A673 (cell line): ENCODE data around the gene DGKD. TPM values are rescaled to one million over a fixed set of nuclear protein-coding genes. Genes with fewer than 3 reads are reported as not detected.
A peak's percentile ranks its signal among the peaks of the same experiment; 100 is the strongest.

Source experiments
- BruUV-seq: library from RNA; stranded (reverse); fragments of 400-500 nt; replicated peaks from 2 replicates; lab custom pipeline; 2021; lab: Mats Ljungman, UMichigan
- CTCF ChIA-PET: fragments of 300-600 bp; sonication (Branson Sonifier 250); formaldehyde crosslinking; loops from one replicate; lab custom pipeline; 2022; ENCODE audit warnings: antibody characterized with exemption; lab: Charles Lee
- POLR2A ChIA-PET: fragments of 300-600 bp; sonication (Branson Sonifier 250); formaldehyde crosslinking; loops from one replicate; lab custom pipeline; 2022; ENCODE audit warnings: antibody characterized with exemption; ENCODE audit not compliant: low non-redundant PET; lab: Charles Lee
- DNase-seq: peaks from one replicate; pipeline ENCODE4 v3.0.0-alpha.2; 2015; ENCODE audit warnings: low spot score
- H3K27ac ChIP-seq: fragments of 200-600 bp; sonication (generic); 2 replicates; pipeline ENCODE4 v1.5.1; 2016; ENCODE audit warnings: mixed run types, low read depth, mild to moderate bottlenecking, mixed read lengths, antibody characterized with exemption, low read length; ENCODE audit not compliant: poor library complexity, severe bottlenecking
- H3K27me3 ChIP-seq: fragments of 200-600 bp; sonication (generic); replicated peaks from 2 replicates; pipeline ENCODE4 v1.6.1; 2017; ENCODE audit warnings: mixed run types, low read depth, mild to moderate bottlenecking, mixed read lengths, antibody characterized with exemption, low read length; ENCODE audit not compliant: insufficient read depth, poor library complexity
- H3K36me3 ChIP-seq: fragments of 200-600 bp; sonication (generic); 2 replicates; pipeline ENCODE4 v1.6.1; 2016; ENCODE audit warnings: mixed run types, mild to moderate bottlenecking, mixed read lengths, antibody characterized with exemption, low read length; ENCODE audit not compliant: insufficient read depth, poor library complexity, severe bottlenecking
- H3K4me1 ChIP-seq: fragments of 200-600 bp; sonication (generic); 2 replicates; pipeline ENCODE4 v1.6.1; 2017; ENCODE audit warnings: mixed run types, mild to moderate bottlenecking, mixed read lengths, antibody characterized with exemption, low read length; ENCODE audit not compliant: insufficient read depth, poor library complexity, severe bottlenecking
- H3K4me3 ChIP-seq: fragments of 200-600 bp; sonication (generic); 2 replicates; pipeline ENCODE4 v1.5.1; 2016; ENCODE audit warnings: low read depth, mixed run types, mild to moderate bottlenecking, mixed read lengths, low read length; ENCODE audit not compliant: poor library complexity, severe bottlenecking
- H3K9me3 ChIP-seq: fragments of 200-600 bp; sonication (generic); 2 replicates; pipeline ENCODE4 v1.6.1; 2016; ENCODE audit warnings: mixed run types, low read depth, mild to moderate bottlenecking, mixed read lengths, antibody characterized with exemption, low read length; ENCODE audit not compliant: poor library complexity, severe bottlenecking
- EZH2 ChIP-seq: fragments of 200-600 bp; sonication (generic); IDR thresholded peaks from 2 replicates; pipeline ENCODE4 v1.6.1; 2017; ENCODE audit warnings: borderline replicate concordance, low read depth, mild to moderate bottlenecking, mixed read lengths, antibody characterized with exemption, low read length; ENCODE audit not compliant: poor library complexity, severe bottlenecking
- intact Hi-C: fragments of 100-400 bp; cut with micrococcal nuclease; formaldehyde crosslinking; loops from one replicate; pipeline ENCODE4 v1.10.0; 2022; ENCODE audit not compliant: unreplicated experiment
- total RNA-seq: library from RNA; stranded (reverse); gene quantifications from 2 replicates; pipeline ENCODE4 v1.2.3, GENCODE V29; 2021
- TF ChIP-seq, protein P1 (sequence below): fragments of 300-800, 200-600 bp; sonication (generic); conservative IDR thresholded peaks from 2 replicates; pipeline ENCODE4 v1.5.1; 2017; ENCODE audit warnings: low read depth, mild to moderate bottlenecking, antibody characterized with exemption, low read length, moderate library complexity, mixed read lengths

Gene DGKD
- total RNA-seq, 1 experiment from 2014 or later, result 128 TPM

DNA sequence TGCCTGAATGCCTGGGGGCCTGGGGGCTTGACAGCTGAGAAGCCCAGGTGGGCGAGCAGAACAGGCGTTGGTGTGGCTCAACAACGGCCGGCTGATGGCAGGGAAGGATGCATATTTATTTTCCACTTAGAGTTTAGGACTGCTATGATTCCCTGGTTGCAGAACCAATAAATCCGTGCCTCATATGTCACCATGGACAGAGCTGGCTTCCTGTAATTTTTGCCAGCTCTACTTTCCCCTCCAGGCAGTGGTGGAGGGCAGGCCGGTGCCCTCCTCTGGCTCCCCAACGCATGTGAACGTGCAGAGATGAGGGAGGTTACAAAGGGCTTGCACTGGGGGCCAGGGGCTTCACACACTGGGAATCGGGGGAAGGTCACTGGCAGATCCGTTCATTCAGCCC lies 28.5 kb upstream of the DGKD start:
- ChIA-PET CTCF (no interaction called here), POLR2A (no interaction called here)
- Histone ChIP-seq H3K9me3 (no peaks in the 10 kb centered on the region), H3K27me3 (no peaks in the 10 kb centered on the region), H3K4me1 (peaks cover 20% of the 10 kb centered on the region), H3K4me3 (no peak overlapping the region), H3K27ac (no peak overlapping the region), H3K36me3 (no peaks in the 10 kb centered on the region)
- TF ChIP-seq, protein P1, sequence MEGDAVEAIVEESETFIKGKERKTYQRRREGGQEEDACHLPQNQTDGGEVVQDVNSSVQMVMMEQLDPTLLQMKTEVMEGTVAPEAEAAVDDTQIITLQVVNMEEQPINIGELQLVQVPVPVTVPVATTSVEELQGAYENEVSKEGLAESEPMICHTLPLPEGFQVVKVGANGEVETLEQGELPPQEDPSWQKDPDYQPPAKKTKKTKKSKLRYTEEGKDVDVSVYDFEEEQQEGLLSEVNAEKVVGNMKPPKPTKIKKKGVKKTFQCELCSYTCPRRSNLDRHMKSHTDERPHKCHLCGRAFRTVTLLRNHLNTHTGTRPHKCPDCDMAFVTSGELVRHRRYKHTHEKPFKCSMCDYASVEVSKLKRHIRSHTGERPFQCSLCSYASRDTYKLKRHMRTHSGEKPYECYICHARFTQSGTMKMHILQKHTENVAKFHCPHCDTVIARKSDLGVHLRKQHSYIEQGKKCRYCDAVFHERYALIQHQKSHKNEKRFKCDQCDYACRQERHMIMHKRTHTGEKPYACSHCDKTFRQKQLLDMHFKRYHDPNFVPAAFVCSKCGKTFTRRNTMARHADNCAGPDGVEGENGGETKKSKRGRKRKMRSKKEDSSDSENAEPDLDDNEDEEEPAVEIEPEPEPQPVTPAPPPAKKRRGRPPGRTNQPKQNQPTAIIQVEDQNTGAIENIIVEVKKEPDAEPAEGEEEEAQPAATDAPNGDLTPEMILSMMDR, result no peak
- no peak for TF ChIP-seq EZH2
- DNase-seq, result no peak
- intact Hi-C loops, result no loop called here
- no TSS peak for BruUV-seq

- Histone ChIP-seq H3K4me1 (peaks cover 25% of the 10 kb centered on the region), H3K9me3 (no peaks in the 10 kb centered on the region), H3K36me3 (no peaks in the 10 kb centered on the region), H3K4me3 (no peak overlapping the region), H3K27me3 (no peaks in the 10 kb centered on the region), H3K27ac (no peak overlapping the region)
- ChIA-PET CTCF (no interaction called here), POLR2A (no interaction called here)
- BruUV-seq, result no TSS peak
- no peak for DNase-seq
- no peak for TF ChIP-seq EZH2
- TF ChIP-seq, protein P1, result no peak
- intact Hi-C loops, result no loop called here
These were observed 27.8 kb upstream of the DGKD start for GRCh38 chr2:233326500-233326899.

DNA sequence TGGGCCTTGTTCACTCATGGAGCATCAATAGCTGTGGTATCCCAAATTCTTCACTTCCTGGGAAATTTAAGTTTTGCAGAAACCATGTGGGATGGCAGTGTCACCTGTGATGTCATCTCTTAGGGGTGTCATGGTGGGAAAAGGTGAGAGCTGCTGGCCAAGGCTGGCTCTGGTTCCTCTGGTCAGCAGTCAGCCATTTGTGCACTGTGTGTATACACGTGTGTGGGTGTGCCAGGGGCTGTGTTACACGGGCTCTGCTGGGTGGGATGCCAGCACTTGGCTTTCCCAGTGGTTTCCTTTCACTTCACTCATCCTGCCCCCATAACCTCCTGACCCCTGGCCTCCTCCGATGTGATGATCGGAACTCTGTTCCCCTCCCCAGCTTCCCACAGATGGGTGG lies 25.4 kb upstream of the DGKD start:
- intact Hi-C loops, result no loop called here
- TF ChIP-seq EZH2, result no peak
- TF ChIP-seq, protein P1, result no peak
- no peaks in the 10 kb centered on the region for H3K27me3 ChIP-seq
- H3K9me3 ChIP-seq, result no peaks in the 10 kb centered on the region
- peak overlapping the region; percentile 89 for H3K27ac ChIP-seq
- ChIA-PET CTCF (interaction anchor here (0.6 kb wide), 1 partner anchor 25 kb away, joined by 8 read pairs; no protein-coding TSS in a partner anchor), POLR2A (no interaction called here)
- no peak for DNase-seq
- H3K36me3 ChIP-seq, result no peaks in the 10 kb centered on the region
- no TSS peak for BruUV-seq
- H3K4me3 ChIP-seq, result no peak overlapping the region
- peaks cover 36% of the 10 kb centered on the region for H3K4me1 ChIP-seq
